Stimulated activated naive CD8-positive, alpha-beta T cell treated with anti-CD3 and anti-CD28 coated beads, Interleukin-15, amount 100 ng/mL, for 72 hours (primary cell): Measurements from ENCODE around the gene DLL4.
A peak's percentile ranks its signal among the peaks of the same experiment; 100 is the strongest.

Experiments
- ATAC-seq: fragments of 150-1000 bp; cut with Tn5 transposase; 2 replicates; pipeline ENCODE4 v1.10.0; 2021; ENCODE audit warnings: mild to moderate bottlenecking, moderate library complexity
- DNase-seq, 2 donors: peaks; one replicate each; pipeline ENCODE4 v3.0.0; 2021 to 2022
- H3K27ac Mint-ChIP-seq, 2 donors: one replicate each; pipeline ENCODE4 v1.8.0; 2022; ENCODE audit warnings: mild to moderate bottlenecking in 2 of 2, mixed read lengths in 2 of 2, moderate library complexity in 2 of 2
- H3K27me3 Mint-ChIP-seq: one replicate; pipeline ENCODE4 v1.8.0; 2022; ENCODE audit warnings: mixed read lengths
- H3K4me1 Mint-ChIP-seq: one replicate; pipeline ENCODE4 v1.8.0; 2022; ENCODE audit warnings: mild to moderate bottlenecking, mixed read lengths
- H3K4me3 Mint-ChIP-seq, 2 donors: one replicate each; pipeline ENCODE4 v1.8.0; 2022; ENCODE audit warnings: mild to moderate bottlenecking in 2 of 2, mixed read lengths in 2 of 2, moderate library complexity in 1 of 2
- H3K9me3 Mint-ChIP-seq, 2 donors: one replicate each; pipeline ENCODE4 v1.8.0; 2022; ENCODE audit warnings: mixed read lengths in 2 of 2

The DLL4 gene

GRCh38 chr15:40928821-40929659, at the start of gene DLL4:
DLL4 (plus strand) TSS chr15:40929340; CDS start chr15:40929669, 329 bp downstream.
- H3K9me3 Mint-ChIP-seq: no peaks in the 10 kb centered on the region
- peak within 1 kb of the TSS; percentile 68 to 81 for H3K4me3 Mint-ChIP-seq
- H3K27me3 Mint-ChIP-seq: peaks cover 96% of the 10 kb centered on the region
- H3K4me1 Mint-ChIP-seq: peaks cover 73% of the 10 kb centered on the region
- DNase-seq (peak; percentile 48 to 51), ATAC-seq (peak; percentile 49)
- peak within 1 kb of the TSS; percentile 14 to 62 for H3K27ac Mint-ChIP-seq

GRCh38 chr15:40879609-40880008, 49.5 kb upstream of the DLL4 start:
- ATAC-seq (peak; percentile 52), DNase-seq (no peak)
- H3K27ac Mint-ChIP-seq: no peak overlapping the region
- peaks cover 18% of the 10 kb centered on the region for H3K27me3 Mint-ChIP-seq
- peaks cover 28% of the 10 kb centered on the region for H3K4me1 Mint-ChIP-seq
- H3K9me3 Mint-ChIP-seq: no peaks in the 10 kb centered on the region
- H3K4me3 Mint-ChIP-seq: no peak overlapping the region

GRCh38 chr15:40881351-40881750, 47.8 kb upstream of the DLL4 start:
- H3K27me3 Mint-ChIP-seq: peaks cover 30% of the 10 kb centered on the region
- ATAC-seq (no peak), DNase-seq (no peak)
- no peak overlapping the region for H3K27ac Mint-ChIP-seq
- H3K4me1 Mint-ChIP-seq: peaks cover 36% of the 10 kb centered on the region
- no peaks in the 10 kb centered on the region for H3K9me3 Mint-ChIP-seq
- H3K4me3 Mint-ChIP-seq: no peak overlapping the region

GRCh38 chr15:40886586-40886985, 42.6 kb upstream of the DLL4 start:
- Mint-ChIP-seq H3K9me3 (no peaks in the 10 kb centered on the region), H3K27me3 (peaks cover 19% of the 10 kb centered on the region), H3K4me1 (peaks cover 28% of the 10 kb centered on the region), H3K27ac (no peak overlapping the region), H3K4me3 (no peak overlapping the region)
- DNase-seq (no peak), ATAC-seq (no peak)

GRCh38 chr15:40889112-40889511, 40.0 kb upstream of the DLL4 start:
- H3K4me1 Mint-ChIP-seq: peaks cover 43% of the 10 kb centered on the region

GRCh38 chr15:40891138-40891537, 38.0 kb upstream of the DLL4 start:
- H3K4me3 Mint-ChIP-seq: no peak overlapping the region
- no peaks in the 10 kb centered on the region for H3K9me3 Mint-ChIP-seq
- H3K27me3 Mint-ChIP-seq: peaks cover 5% of the 10 kb centered on the region
- H3K4me1 Mint-ChIP-seq: peaks cover 49% of the 10 kb centered on the region
- DNase-seq: no peak
- no peak overlapping the region for H3K27ac Mint-ChIP-seq
- ATAC-seq: no peak

More at GRCh38 chr15:40889112-40889511, 40.0 kb upstream of the DLL4 start:
- Mint-ChIP-seq H3K4me3 (no peak overlapping the region), H3K27ac (no peak overlapping the region), H3K27me3 (peaks cover 17% of the 10 kb centered on the region), H3K9me3 (no peaks in the 10 kb centered on the region)
- ATAC-seq: no peak
- no peak for DNase-seq

- Mint-ChIP-seq H3K27ac (no peak overlapping the region), H3K9me3 (no peaks in the 10 kb centered on the region), H3K4me3 (no peak overlapping the region), H3K27me3 (no peaks in the 10 kb centered on the region), H3K4me1 (peaks cover 56% of the 10 kb centered on the region)
- ATAC-seq: no peak
- DNase-seq: peak in 1 of 2 donors; percentile 38
Measured at GRCh38 chr15:40891810-40892446, 37.2 kb upstream of the DLL4 start.

- ATAC-seq (no peak), DNase-seq (no peak)
- Mint-ChIP-seq H3K27ac (no peak overlapping the region), H3K4me3 (no peak overlapping the region), H3K9me3 (no peaks in the 10 kb centered on the region), H3K27me3 (no peaks in the 10 kb centered on the region), H3K4me1 (peaks cover 61% of the 10 kb centered on the region)
Measured at GRCh38 chr15:40892447-40893012, 36.6 kb upstream of the DLL4 start.

- Mint-ChIP-seq H3K27ac (no peak overlapping the region), H3K4me1 (peaks cover 61% of the 10 kb centered on the region), H3K4me3 (peak overlapping the region in 1 of 2 donors; percentile 44), H3K9me3 (no peaks in the 10 kb centered on the region), H3K27me3 (no peaks in the 10 kb centered on the region)
- ATAC-seq: no peak
- no peak for DNase-seq
Measured at GRCh38 chr15:40893019-40893670, 36.0 kb upstream of the DLL4 start.

GRCh38 chr15:40893733-40894680, 35.1 kb upstream of the DLL4 start, which contains the start of gene VPS18:
VPS18 (plus strand) TSS chr15:40894450; CDS start chr15:40894769, 319 bp downstream.
- ATAC-seq (peak; percentile 99), DNase-seq (peak; percentile 98)
- Mint-ChIP-seq H3K4me3 (peak within 1 kb of the TSS; percentile 100), H3K27me3 (no peaks in the 10 kb centered on the region), H3K27ac (peak within 1 kb of the TSS; percentile 99), H3K4me1 (peaks cover 61% of the 10 kb centered on the region), H3K9me3 (no peaks in the 10 kb centered on the region)

GRCh38 chr15:40894681-40895448, 34.3 kb upstream of the DLL4 start:
- Mint-ChIP-seq H3K9me3 (no peaks in the 10 kb centered on the region), H3K27me3 (no peaks in the 10 kb centered on the region), H3K27ac (peak overlapping the region; percentile 99), H3K4me1 (peaks cover 61% of the 10 kb centered on the region), H3K4me3 (peak overlapping the region; percentile 100)
- DNase-seq (peak; percentile 66 to 69), ATAC-seq (peak; percentile 75)

GRCh38 chr15:40899536-40900207, 29.5 kb upstream of the DLL4 start:
- Mint-ChIP-seq H3K9me3 (no peaks in the 10 kb centered on the region), H3K4me3 (no peak overlapping the region), H3K27me3 (no peaks in the 10 kb centered on the region), H3K27ac (no peak overlapping the region), H3K4me1 (peaks cover 65% of the 10 kb centered on the region)
- DNase-seq: no peak
- no peak for ATAC-seq

GRCh38 chr15:40900256-40901052, 28.7 kb upstream of the DLL4 start:
- ATAC-seq (no peak), DNase-seq (no peak)
- Mint-ChIP-seq H3K27ac (peak overlapping the region in 1 of 2 donors; percentile 56), H3K9me3 (no peaks in the 10 kb centered on the region), H3K27me3 (no peaks in the 10 kb centered on the region), H3K4me3 (no peak overlapping the region), H3K4me1 (peaks cover 60% of the 10 kb centered on the region)
